GM21529 (cell line): ENCODE results near the gene ATP2C1.
"Not testable (repeated sequence)": the region's sequence is repeated elsewhere in the genome, so short reads cannot be mapped to it uniquely, and the experiment has no call there.

Experiments
- ATAC-seq: cut with Tn5 transposase; IDR thresholded peaks from one replicate; pipeline ENCODE4 v1.9.1; 2021; ENCODE audit not compliant: unreplicated experiment

The ATP2C1 gene

GRCh38 chr3:130972592-130972991 lies 78.7 kb downstream of the ATP2C1 start:
- not testable (repeated sequence) for ATAC-seq

GRCh38 chr3:130973406-130973805 lies 79.5 kb downstream of the ATP2C1 start:
- ATAC-seq, result no peak

GRCh38 chr3:130974201-130974600 lies 80.3 kb downstream of the ATP2C1 start:
- no peak for ATAC-seq

- ATAC-seq, result no peak
Observed at GRCh38 chr3:130975251-130975650, 81.4 kb downstream of the ATP2C1 start.

GRCh38 chr3:130976706-130977105 lies 82.8 kb downstream of the ATP2C1 start:
- no peak for ATAC-seq

- ATAC-seq, result no peak
Observed at GRCh38 chr3:130979117-130979516, 85.2 kb downstream of the ATP2C1 start.

- no peak for ATAC-seq
Observed at GRCh38 chr3:130981469-130981868, 87.6 kb downstream of the ATP2C1 start.

- ATAC-seq, result no peak
Observed at GRCh38 chr3:130990282-130990681, 96.4 kb downstream of the ATP2C1 start.

GRCh38 chr3:130991126-130991525 lies 97.2 kb downstream of the ATP2C1 start:
- no peak for ATAC-seq

GRCh38 chr3:130992344-130992743 lies 98.5 kb downstream of the ATP2C1 start:
- ATAC-seq, result no peak

GRCh38 chr3:130997289-130997688 lies 103.4 kb downstream of the ATP2C1 start:
- no peak for ATAC-seq

- ATAC-seq, result no peak
Observed at GRCh38 chr3:131001071-131001470, 107.2 kb downstream of the ATP2C1 start.

- no peak for ATAC-seq
Observed at GRCh38 chr3:131004603-131005002, 110.7 kb downstream of the ATP2C1 start.

GRCh38 chr3:131007256-131007655 lies 113.4 kb downstream of the ATP2C1 start:
- ATAC-seq, result no peak

- no peak for ATAC-seq
Observed at GRCh38 chr3:131007782-131008181, 113.9 kb downstream of the ATP2C1 start.

- ATAC-seq, result no peak
Observed at GRCh38 chr3:131008326-131008725, 114.4 kb downstream of the ATP2C1 start.

- ATAC-seq, result no peak
Observed at GRCh38 chr3:131009698-131010097, 115.8 kb downstream of the ATP2C1 start.

GRCh38 chr3:131018970-131019369 lies 125.1 kb downstream of the ATP2C1 start:
- ATAC-seq, result no peak

- ATAC-seq, result no peak
Observed at GRCh38 chr3:131020122-131020693, 126.3 kb downstream of the ATP2C1 start.

- ATAC-seq, result no peak
Observed at GRCh38 chr3:131025539-131025938, 131.7 kb downstream of the ATP2C1 start.

- peak; percentile 97 for ATAC-seq
Observed at GRCh38 chr3:131026321-131027151, 132.7 kb downstream of the ATP2C1 start, which contains the start of the genes ASTE1 and NEK11. Gene ASTE1, minus strand, starts transcription at chr3:131026825. Its CDS starts 1,519 bp downstream, at chr3:131025306. Gene NEK11, plus strand, starts transcription at chr3:131026877. Its CDS starts 2,832 bp downstream, at chr3:131029709.

- no peak for ATAC-seq
Observed at GRCh38 chr3:131028844-131029243, 135.0 kb downstream of the ATP2C1 start.
